Activated T-helper 17 cell treated with anti-CD3 and anti-CD28 coated beads, Interleukin-2, amount 50 U/mL, for 72 hours (primary cell): ENCODE measurements around the gene GNG3. TPM values are rescaled to one million over a fixed set of nuclear protein-coding genes. Genes with fewer than 3 reads are reported as not detected.
"Not testable (repeated sequence)": the region's sequence is repeated elsewhere in the genome, so short reads cannot be mapped to it uniquely, and the experiment has no call there.

ENCODE experiments used
- ATAC-seq: fragments of 150-1000 bp; cut with Tn5 transposase; replicated peaks from 2 replicates; pipeline ENCODE4 v1.10.0; 2021; ENCODE audit warnings: mild to moderate bottlenecking, moderate library complexity
- H3K27ac Mint-ChIP-seq: one replicate; pipeline ENCODE4 v1.8.0; 2022; ENCODE audit warnings: mixed read lengths
- H3K27me3 Mint-ChIP-seq: one replicate; pipeline ENCODE4 v1.8.0; 2022; ENCODE audit warnings: mixed read lengths
- H3K36me3 Mint-ChIP-seq: one replicate; pipeline ENCODE4 v1.8.0; 2022; ENCODE audit warnings: low read depth, mild to moderate bottlenecking, mixed read lengths
- H3K4me1 Mint-ChIP-seq: one replicate; pipeline ENCODE4 v1.8.0; 2022; ENCODE audit warnings: mixed read lengths
- H3K4me3 Mint-ChIP-seq: one replicate; pipeline ENCODE4 v1.8.0; 2022; ENCODE audit warnings: mild to moderate bottlenecking, mixed read lengths
- H3K9me3 Mint-ChIP-seq: one replicate; pipeline ENCODE4 v1.8.0; 2022; ENCODE audit warnings: mixed read lengths
- total RNA-seq, 2 donors: library from RNA; stranded (reverse); gene quantifications; one replicate each; pipeline ENCODE4 v1.2.3, GENCODE V29; 2022

The GNG3 gene
- total RNA-seq, 2 donors from 2014 or later: not detected

DNA sequence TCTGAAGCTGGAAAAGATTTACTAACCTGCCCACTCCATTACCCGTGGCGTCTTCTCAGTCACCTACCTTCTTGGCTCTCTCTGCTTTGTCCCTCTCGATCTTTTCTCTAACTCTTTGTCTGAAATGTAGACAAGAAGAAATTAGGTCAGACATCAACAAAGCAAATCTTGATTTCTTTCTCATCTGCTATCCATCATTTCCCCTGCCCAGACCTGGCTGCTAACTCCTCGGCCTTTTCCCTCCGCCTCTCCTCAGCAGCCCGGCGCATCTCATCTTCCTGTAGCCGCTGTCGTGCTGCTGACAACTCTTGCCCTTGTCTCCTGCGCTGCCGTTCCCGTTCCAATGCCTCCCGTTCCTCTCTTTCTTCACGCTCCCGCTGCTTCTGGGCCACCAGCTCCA, 29.8 kb upstream of the GNG3 start:
- Mint-ChIP-seq H3K4me1 (peaks cover 25% of the 10 kb centered on the region), H3K9me3 (no peaks in the 10 kb centered on the region), H3K27me3 (no peaks in the 10 kb centered on the region), H3K27ac (peak overlapping the region; percentile 83), H3K4me3 (peak overlapping the region; percentile 79), H3K36me3 (peaks cover 57% of the 10 kb centered on the region)
- no peak for ATAC-seq

DNA sequence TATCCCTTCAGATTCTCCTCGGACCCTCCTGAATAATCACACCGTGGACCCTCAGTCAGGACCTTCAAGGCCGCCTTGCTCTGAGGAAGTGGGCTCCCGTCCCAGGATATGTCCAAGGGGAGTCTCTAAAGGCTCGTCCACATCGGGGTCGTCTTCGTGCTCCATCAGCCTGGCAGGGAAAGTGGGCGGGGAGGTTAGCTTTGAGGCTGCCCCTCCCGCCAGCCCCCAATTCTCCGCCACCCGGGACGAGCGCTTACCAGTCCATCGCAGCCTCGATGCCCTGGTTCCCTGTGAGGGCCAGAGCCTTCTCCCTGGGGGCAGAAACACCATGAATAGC, 29.1 kb upstream of the GNG3 start:
- H3K36me3 Mint-ChIP-seq: peaks cover 53% of the 10 kb centered on the region
- ATAC-seq: no peak
- H3K27ac Mint-ChIP-seq: peak overlapping the region; percentile 83
- H3K27me3 Mint-ChIP-seq: no peaks in the 10 kb centered on the region
- H3K9me3 Mint-ChIP-seq: no peaks in the 10 kb centered on the region
- peaks cover 25% of the 10 kb centered on the region for H3K4me1 Mint-ChIP-seq
- peak overlapping the region; percentile 79 for H3K4me3 Mint-ChIP-seq

DNA sequence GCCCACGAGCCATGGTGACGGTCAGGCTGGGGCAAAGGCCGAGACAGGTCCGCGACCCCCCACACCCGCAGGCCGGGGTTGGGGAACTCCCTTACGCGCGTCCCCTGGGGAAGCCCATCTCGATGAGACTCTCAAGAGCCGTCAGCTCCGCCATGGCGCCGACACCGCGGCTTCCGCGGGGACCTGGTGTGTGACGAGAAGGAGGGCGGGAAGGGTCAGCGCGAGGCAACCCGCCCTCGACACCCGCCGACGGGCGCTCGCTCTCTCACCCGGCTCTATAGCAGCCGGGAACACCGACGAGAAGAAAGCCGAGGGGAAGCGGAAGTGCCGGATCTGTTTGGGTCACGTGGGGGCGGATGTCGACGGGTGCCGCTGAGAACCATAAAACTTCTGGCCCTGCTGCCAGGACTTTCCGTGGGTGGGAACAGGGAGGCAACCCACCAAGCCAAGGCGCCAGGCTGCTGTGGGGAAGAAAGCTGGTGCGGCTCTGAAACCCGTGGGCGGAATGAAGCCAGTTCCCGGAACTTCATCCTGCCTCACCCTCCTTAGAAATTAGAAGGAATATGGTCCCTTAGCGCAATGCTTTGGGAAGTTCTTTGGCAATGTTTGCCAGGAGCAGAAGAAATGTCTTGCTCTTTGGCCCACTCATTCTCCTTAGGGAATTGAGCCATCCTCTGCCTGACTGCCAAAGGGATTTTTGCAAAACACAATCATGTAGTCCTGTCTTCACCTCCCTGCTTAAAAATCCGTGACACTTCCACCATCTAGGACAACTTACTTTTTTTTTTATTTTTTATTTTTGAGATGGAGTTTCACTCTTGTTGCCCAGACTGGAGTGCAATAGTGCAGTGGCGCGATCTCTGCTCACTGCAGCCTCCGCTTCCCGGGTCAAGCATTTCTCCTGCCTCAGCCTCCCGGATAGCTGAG, 28.4 kb upstream of the GNG3 start, which contains the start of gene UBXN1:
UBXN1 (minus strand) TSS at position 304 of the 927 bp plus-strand sequence; CDS start at position 154, 150 bp downstream.
- Mint-ChIP-seq H3K36me3 (peaks cover 47% of the 10 kb centered on the region), H3K4me1 (peaks cover 25% of the 10 kb centered on the region), H3K9me3 (no peaks in the 10 kb centered on the region), H3K4me3 (peak within 1 kb of the TSS; percentile 79), H3K27ac (peak within 1 kb of the TSS; percentile 83), H3K27me3 (no peaks in the 10 kb centered on the region)
- ATAC-seq: peak; percentile 91

DNA sequence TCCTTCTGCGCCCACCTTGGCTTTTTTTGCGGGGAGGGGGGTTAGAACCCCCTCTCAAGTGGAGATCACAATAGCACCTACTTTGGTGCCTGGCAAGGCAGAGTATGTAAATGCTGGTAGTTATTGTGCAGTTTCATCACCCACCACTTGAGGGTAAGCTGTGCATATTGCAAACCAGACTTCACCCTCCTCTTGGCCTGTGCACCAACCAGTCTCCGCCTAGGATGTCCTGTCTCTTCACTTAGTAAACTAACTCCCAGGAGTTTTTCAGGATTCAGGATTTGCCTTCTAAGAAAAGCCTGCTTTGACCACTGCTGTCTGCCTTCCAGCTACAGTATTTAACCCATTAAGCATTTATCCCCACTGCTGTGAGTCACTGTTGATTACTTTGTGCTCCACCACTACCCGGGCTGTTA, 26.6 kb upstream of the GNG3 start:
- Mint-ChIP-seq H3K4me3 (peak overlapping the region; percentile 42), H3K9me3 (no peaks in the 10 kb centered on the region), H3K27me3 (no peaks in the 10 kb centered on the region), H3K27ac (peak overlapping the region; percentile 84), H3K36me3 (peaks cover 32% of the 10 kb centered on the region), H3K4me1 (peaks cover 20% of the 10 kb centered on the region)
- peak; percentile 81 for ATAC-seq

DNA sequence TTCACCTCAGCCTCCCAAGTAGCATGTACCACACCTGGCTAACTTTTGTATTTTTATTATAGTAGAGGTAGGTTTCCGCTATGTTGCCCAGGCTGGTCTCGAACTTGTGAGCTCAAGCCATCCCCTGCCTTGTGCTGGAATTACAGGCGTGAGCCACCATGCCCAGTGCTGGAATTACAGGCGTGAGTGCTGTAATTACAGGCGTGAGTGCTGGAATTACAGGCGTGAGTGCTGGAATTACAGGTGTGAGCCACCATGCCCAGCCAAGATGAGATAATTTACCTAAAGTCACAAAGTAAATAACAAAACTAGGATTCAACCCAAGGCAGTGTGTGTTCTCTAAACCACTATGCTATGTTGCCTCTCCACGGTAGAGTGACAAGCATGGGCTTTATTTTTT, 25.0 kb upstream of the GNG3 start:
- Mint-ChIP-seq H3K4me3 (no peak overlapping the region), H3K36me3 (peaks cover 15% of the 10 kb centered on the region), H3K9me3 (no peaks in the 10 kb centered on the region), H3K27me3 (no peaks in the 10 kb centered on the region), H3K27ac (no peak overlapping the region), H3K4me1 (peaks cover 13% of the 10 kb centered on the region)
- ATAC-seq: no peak

DNA sequence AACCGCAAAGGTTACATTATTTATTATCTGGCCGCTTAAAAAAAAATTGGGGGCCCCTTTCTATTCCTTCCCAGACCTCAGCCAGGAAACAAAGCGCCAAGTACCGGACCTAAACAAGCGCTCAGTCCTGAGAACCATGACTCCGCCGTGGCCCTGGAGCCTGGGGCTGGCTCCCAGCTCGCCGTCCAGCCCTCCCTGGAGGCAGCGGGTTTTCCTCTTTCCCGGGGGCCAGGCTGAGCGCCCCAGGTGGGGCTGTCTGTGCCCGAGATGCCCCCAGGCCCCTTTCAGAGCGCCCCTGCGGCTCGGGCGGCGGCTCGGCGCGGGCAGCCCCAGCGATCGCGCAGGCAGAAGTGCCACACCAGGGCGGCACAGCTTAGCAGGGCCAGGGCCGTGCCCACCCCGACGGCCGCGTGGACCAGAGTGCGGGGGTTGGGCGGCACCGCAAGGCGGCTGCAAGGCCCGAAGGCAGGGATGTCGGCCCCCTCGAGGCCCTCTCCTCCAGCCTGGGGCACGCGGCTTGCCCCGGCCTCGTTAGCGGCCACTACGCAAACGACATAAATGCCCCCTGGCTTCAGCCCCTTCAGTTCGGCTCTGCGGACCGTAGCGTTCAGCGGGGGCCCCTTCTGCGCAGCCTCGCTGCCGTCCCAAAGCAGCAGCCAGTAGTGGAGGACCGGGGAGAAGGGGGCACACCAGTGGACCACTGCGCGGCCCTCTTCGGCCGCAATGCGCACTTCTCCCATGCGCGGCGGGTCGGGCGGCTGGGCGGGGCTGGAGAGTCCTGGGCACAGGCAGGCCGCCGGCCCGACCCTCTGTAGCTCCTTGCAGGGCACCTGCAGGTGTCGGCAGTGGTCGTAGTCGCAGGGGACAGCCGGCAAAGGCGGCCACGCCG, 19.7 kb upstream of the GNG3 start:
- no peak overlapping the region for H3K27ac Mint-ChIP-seq
- peaks cover 39% of the 10 kb centered on the region for H3K36me3 Mint-ChIP-seq
- ATAC-seq: no peak
- no peaks in the 10 kb centered on the region for H3K9me3 Mint-ChIP-seq
- no peak overlapping the region for H3K4me3 Mint-ChIP-seq
- no peaks in the 10 kb centered on the region for H3K4me1 Mint-ChIP-seq
- H3K27me3 Mint-ChIP-seq: peaks cover 3% of the 10 kb centered on the region

DNA sequence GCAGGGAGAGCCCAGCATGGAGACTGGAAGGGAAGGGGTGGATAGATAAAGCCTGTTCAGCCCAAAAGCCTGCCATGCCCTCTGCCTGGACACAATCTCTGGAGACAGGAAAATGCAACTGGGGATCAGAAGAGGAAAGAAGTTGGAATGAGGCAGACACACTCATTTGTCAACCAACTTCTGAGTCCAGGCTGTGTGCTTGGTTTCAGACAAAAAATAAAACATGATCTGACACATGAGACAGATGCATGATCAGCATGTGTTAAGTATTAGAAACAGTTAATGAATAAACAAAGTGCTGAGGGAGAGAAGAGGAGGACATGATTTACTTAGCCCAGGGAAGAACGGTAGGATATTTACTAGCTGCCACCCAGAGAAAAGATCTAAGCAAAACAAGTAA, 19.0 kb upstream of the GNG3 start:
- Mint-ChIP-seq H3K4me3 (no peak overlapping the region), H3K27ac (no peak overlapping the region), H3K36me3 (peaks cover 45% of the 10 kb centered on the region), H3K4me1 (no peaks in the 10 kb centered on the region), H3K9me3 (no peaks in the 10 kb centered on the region), H3K27me3 (peaks cover 3% of the 10 kb centered on the region)
- no peak for ATAC-seq

DNA sequence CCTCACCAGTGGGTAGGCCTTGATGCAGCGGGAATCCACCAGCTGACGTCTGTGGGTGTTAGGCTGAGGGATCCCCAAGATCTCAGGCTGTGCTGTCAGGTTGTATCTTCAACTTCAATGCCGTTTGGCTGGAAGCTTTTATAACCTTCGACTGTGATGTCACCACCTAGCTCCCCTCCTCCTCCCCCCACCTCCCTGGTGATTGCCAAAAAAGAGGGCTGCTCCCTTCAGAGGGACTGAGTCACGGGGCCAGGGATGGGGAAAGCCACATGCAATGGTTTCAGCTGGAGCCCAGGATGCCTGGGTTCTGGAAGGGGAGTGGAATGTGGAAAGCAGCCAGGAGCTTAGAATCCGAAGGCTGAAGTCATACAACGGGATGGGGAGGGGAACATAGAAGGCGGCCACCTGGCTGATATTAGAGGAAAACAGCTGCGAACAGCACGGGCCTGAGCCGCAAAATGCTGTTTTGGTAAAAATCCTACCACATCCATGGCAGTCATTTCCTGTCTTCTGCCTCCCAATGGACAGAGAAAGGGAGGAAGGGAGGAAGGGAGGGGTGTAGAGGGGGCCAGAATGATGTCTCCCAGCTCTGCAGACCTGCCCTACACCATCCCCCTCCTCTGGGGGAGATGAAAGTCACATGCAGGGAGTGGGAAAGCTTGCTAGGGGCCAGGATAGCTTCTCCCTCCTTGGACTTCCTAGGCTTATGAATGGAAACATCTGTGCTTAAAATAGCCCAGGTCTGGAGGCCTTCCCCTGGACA, 17.9 kb upstream of the GNG3 start, which contains the start of gene LRRN4CL:
LRRN4CL (minus strand) TSS at position 110 of the 763 bp plus-strand sequence. CDS start 1,022 bp downstream, outside the sequence.
- H3K9me3 Mint-ChIP-seq: no peaks in the 10 kb centered on the region
- peaks cover 2% of the 10 kb centered on the region for H3K4me1 Mint-ChIP-seq
- no peak for ATAC-seq
- H3K4me3 Mint-ChIP-seq: no peak within 1 kb of the TSS
- no peak within 1 kb of the TSS for H3K27ac Mint-ChIP-seq
- H3K27me3 Mint-ChIP-seq: peaks cover 3% of the 10 kb centered on the region
- H3K36me3 Mint-ChIP-seq: peaks cover 50% of the 10 kb centered on the region

DNA sequence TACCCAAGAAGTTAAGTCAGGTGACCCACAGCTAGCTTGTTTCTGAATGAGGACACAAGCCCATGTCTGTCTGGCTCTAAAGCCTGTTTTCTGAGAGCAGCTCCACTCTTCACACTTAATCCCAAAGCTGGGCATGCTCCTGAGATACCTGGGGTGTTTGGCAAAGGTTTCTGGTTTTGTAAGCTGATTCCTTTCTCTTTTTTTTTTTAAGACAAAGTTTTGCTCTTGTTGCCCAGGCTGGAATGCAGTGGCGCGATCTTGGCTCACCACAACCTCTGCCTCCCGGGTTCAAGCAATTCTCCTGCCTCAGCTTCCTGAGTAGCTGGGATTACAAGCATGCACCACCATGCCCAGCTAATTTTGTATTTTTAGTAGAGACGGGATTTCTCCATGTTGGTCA, 13.9 kb upstream of the GNG3 start:
- H3K4me1 Mint-ChIP-seq, H3K9me3 Mint-ChIP-seq, H3K27ac Mint-ChIP-seq, ATAC-seq, H3K27me3 Mint-ChIP-seq, H3K4me3 Mint-ChIP-seq: not testable (repeated sequence)
- peaks cover 59% of the 10 kb centered on the region for H3K36me3 Mint-ChIP-seq

DNA sequence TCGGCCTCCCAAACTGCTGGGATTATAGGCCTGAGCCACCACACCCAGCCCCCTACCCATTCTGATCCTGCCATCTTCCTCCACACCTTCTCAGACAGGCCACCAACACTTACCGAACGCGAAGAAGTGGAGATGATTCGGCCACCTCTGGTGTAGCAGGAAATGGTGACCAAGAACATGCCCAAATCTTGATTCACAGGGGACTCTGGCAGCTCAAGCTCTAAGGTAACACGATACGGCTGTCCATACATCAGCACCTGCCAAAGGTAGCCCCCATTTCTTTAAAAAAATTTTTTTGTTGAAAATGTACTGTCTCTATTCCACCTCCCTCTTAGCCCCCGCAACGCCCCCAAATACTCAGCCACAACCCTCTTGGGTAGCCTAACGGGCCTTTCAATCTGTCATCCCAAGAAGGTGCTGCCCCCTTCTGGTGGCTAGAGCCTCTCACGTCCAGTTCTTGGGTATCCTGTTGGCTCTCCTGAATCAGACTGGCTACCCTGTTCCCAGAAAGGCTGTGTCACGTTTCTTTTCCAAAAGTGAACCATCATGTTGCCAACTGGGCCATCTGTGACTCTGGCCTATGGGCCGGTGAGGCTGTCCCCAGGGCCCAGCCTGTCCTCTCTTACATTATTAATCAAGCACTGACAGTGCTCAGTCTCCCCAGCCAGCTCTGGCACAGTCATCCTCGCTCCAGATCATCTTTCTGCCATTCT, 12.9 kb upstream of the GNG3 start:
- Mint-ChIP-seq H3K4me1 (peaks cover 5% of the 10 kb centered on the region), H3K27ac (peak overlapping the region; percentile 9), H3K9me3 (no peaks in the 10 kb centered on the region), H3K36me3 (peaks cover 51% of the 10 kb centered on the region), H3K4me3 (no peak overlapping the region), H3K27me3 (no peaks in the 10 kb centered on the region)
- peak; percentile 91 for ATAC-seq

DNA sequence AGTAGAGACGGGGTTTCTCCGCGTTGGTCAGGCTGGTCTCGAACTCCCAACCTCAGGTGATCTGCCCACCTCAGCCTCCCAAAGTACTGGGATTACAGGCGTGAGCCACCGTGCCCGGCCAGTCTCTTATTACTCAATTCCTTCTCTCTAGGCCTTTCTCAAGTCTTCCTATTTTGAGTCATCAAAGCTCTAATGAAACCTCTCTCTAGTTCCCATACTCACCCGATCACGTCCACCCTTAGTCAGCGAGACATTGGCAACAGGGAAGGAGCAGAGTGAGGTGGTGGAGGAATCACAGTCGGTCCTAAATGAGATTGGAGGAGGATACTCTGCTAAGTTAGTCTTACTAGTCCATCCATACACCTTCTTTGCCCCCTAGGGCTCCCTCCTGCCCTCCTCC, 5.2 kb upstream of the GNG3 start:
- peaks cover 21% of the 10 kb centered on the region for H3K4me1 Mint-ChIP-seq
- peak overlapping the region; percentile 34 for H3K4me3 Mint-ChIP-seq
- no peaks in the 10 kb centered on the region for H3K9me3 Mint-ChIP-seq
- peak overlapping the region; percentile 70 for H3K27ac Mint-ChIP-seq
- H3K27me3 Mint-ChIP-seq: no peaks in the 10 kb centered on the region
- peaks cover 34% of the 10 kb centered on the region for H3K36me3 Mint-ChIP-seq
- peak; percentile 70 for ATAC-seq

DNA sequence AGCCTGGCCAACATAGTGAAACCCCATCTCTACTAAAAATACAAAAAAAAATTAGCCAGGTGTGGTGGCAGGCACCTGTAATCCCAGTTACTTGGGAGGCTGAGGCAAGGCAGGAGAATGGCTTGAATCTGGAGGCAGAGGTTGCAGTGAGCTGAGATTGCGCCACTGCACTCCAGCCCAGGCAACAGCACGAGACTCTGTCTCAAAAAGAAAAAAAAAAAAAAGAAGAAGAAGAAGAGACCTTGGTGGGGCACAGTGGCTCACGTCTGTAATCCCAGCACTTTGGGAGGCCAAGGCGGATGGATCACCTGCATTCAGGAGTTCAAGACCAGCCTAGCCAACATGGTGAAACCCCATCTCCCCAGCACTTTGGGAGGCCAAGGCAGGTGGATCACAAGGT, 3.6 kb upstream of the GNG3 start:
- H3K9me3 Mint-ChIP-seq, H3K4me3 Mint-ChIP-seq, ATAC-seq, H3K27me3 Mint-ChIP-seq, H3K27ac Mint-ChIP-seq: not testable (repeated sequence)
- peaks cover 39% of the 10 kb centered on the region for H3K36me3 Mint-ChIP-seq
- H3K4me1 Mint-ChIP-seq: peaks cover 26% of the 10 kb centered on the region

DNA sequence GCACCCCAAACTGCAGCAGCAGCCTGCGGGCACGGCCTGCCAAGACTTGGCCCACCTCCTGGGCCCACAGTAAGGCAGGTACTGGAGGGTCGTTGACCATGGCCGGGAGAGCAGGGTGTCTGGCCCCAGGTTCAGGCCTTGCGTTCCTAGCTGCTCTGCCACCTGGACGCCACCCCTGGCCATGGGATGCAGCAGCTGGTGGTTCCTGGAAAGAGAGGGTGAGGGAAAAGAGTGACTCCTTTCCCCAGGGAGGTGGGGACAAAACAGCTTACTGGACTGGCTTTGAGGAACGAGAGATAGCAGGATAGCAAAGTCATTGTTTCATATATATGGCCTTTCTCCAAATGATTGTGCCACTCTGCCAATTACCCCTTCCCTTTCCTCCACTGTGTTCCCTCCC, 2.1 kb upstream of the GNG3 start:
- no peaks in the 10 kb centered on the region for H3K27me3 Mint-ChIP-seq
- peak overlapping the region; percentile 46 for H3K27ac Mint-ChIP-seq
- H3K36me3 Mint-ChIP-seq: peaks cover 50% of the 10 kb centered on the region
- peak overlapping the region; percentile 80 for H3K4me3 Mint-ChIP-seq
- H3K9me3 Mint-ChIP-seq: no peaks in the 10 kb centered on the region
- H3K4me1 Mint-ChIP-seq: peaks cover 30% of the 10 kb centered on the region
- no peak for ATAC-seq
